NCI-H146 treated with DMSO at 0.1 percent for 48 hours (cell line): Measurements from ENCODE around the gene RAB33B.

Source experiments
- DNase-seq: peaks from one replicate; lab custom pipeline; 2025; ENCODE audit not compliant: unreplicated experiment; lab: John Stamatoyannopoulos, UW

The RAB33B gene

GRCh38 chr4:139506774-139507173 lies 52.9 kb downstream of the RAB33B start:
- no peak for DNase-seq

GRCh38 chr4:139508581-139509237 lies 54.8 kb downstream of the RAB33B start:
- no peak for DNase-seq

- no peak for DNase-seq
These were observed 55.9 kb downstream of the RAB33B start for GRCh38 chr4:139509727-139510410.

GRCh38 chr4:139511320-139511719 lies 57.4 kb downstream of the RAB33B start:
- DNase-seq: no peak

GRCh38 chr4:139514382-139515059 lies 60.6 kb downstream of the RAB33B start:
- no peak for DNase-seq

GRCh38 chr4:139515531-139515958 lies 61.6 kb downstream of the RAB33B start:
- no peak for DNase-seq

GRCh38 chr4:139521754-139522401 lies 68.0 kb downstream of the RAB33B start:
- no peak for DNase-seq

GRCh38 chr4:139522457-139522856 lies 68.5 kb downstream of the RAB33B start:
- DNase-seq: no peak

GRCh38 chr4:139523076-139523475 lies 69.2 kb downstream of the RAB33B start:
- no peak for DNase-seq

- no peak for DNase-seq
These were observed 70.2 kb downstream of the RAB33B start for GRCh38 chr4:139524062-139524631.

GRCh38 chr4:139525414-139525813 lies 71.5 kb downstream of the RAB33B start:
- DNase-seq: no peak
